ENCODE results near the gene PTCSC3. TPM values are rescaled to one million over a fixed set of nuclear protein-coding genes. Genes with fewer than 3 reads are reported as not detected.

PTCSC3 gene
- total and polyA plus RNA-seq, 10 of the 15 experiments (the other 5 are each of a cell fraction or from before 2014, with no cell fraction given), result not detected

DNA sequence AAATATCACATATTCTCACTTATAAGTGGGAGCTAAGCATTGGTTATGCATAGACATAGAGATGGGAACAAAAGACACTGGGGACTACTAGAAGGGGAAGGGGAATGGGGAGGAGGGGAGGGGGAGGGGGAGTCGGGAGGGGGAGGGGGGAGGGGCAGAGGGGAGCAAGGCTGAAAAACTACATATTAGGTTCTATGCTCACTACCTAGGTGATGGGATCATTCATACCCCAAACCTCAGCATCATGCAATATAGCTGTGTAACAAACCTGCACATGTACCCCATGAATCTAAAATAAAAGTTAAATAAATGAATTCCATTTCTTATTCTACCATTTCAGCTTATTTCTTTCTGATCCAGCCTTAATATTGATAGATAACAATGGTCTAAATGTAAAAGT is 21.9 kb upstream of the PTCSC3 start (continued):
- TF ChIP-seq, protein P1, sequence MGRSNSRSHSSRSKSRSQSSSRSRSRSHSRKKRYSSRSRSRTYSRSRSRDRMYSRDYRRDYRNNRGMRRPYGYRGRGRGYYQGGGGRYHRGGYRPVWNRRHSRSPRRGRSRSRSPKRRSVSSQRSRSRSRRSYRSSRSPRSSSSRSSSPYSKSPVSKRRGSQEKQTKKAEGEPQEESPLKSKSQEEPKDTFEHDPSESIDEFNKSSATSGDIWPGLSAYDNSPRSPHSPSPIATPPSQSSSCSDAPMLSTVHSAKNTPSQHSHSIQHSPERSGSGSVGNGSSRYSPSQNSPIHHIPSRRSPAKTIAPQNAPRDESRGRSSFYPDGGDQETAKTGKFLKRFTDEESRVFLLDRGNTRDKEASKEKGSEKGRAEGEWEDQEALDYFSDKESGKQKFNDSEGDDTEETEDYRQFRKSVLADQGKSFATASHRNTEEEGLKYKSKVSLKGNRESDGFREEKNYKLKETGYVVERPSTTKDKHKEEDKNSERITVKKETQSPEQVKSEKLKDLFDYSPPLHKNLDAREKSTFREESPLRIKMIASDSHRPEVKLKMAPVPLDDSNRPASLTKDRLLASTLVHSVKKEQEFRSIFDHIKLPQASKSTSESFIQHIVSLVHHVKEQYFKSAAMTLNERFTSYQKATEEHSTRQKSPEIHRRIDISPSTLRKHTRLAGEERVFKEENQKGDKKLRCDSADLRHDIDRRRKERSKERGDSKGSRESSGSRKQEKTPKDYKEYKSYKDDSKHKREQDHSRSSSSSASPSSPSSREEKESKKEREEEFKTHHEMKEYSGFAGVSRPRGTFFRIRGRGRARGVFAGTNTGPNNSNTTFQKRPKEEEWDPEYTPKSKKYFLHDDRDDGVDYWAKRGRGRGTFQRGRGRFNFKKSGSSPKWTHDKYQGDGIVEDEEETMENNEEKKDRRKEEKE (IDR thresholded peaks at IDR 0.05), result no peak
- TF ChIP-seq TCF12 (IDR thresholded peaks at IDR 0.05; ENCODE audit: low read depth, low read length) (no peak), ZNF622 (IDR thresholded peaks at IDR 0.05) (no peak), ETV6 (conservative IDR thresholded peaks at IDR 0.05 in 1 of 2, IDR thresholded peaks at IDR 0.05 in 1 of 2; ENCODE audit: borderline replicate concordance in 1 of 2, low read depth in 1 of 2) (no peak), RB1 (IDR thresholded peaks at IDR 0.05; ENCODE audit: borderline replicate concordance) (no peak), ZNF384 (IDR thresholded peaks at IDR 0.05; ENCODE audit: borderline replicate concordance, low read depth, low read length) (no peak), POLR2AphosphoS2 (IDR thresholded peaks at IDR 0.05; ENCODE audit: low read depth, low read length) (no peak)

DNA sequence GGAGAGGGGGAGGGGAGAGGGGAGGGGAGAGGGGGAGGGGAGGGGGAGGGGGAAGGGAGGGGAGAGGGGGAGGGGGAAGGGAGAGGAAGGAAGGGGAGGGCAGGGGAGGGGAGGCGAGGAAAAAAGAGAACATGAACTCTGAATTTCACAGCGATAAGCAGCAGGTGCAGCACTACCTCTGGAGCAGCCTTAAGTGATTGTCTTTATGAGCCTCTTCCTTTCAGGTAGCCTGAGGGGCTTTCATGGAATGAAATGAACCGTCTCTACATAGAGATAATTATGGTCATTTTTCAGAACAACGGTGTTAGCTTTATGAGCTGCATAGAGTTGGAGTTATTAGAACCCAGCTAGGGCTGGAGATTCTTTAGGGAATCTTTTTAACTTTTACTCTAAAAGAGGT is 18.1 kb upstream of the PTCSC3 start:
- WGBS (ENCODE audit: insufficient coverage, insufficient replicate concordance, low lambda C conversion rate, missing lambda C conversion rate), result 58% methylated on average over 4 of the region's 4 CpGs
- Histone ChIP-seq H3K9ac (ENCODE audit: control insufficient read depth, insufficient read depth, low read length) (no peak overlapping the region), H3K9me3 (replicated peaks; ENCODE audit: control insufficient read depth, insufficient read depth, low read length) (no peaks in the 10 kb centered on the region), H3K27ac (ENCODE audit: control insufficient read depth, insufficient read depth) (no peak overlapping the region), H3K79me2 (ENCODE audit: control insufficient read depth, insufficient read depth, low read length) (no peaks in the 10 kb centered on the region), H4K20me1 (ENCODE audit: control insufficient read depth, insufficient read depth) (no peaks in the 10 kb centered on the region), H3K36me3 (ENCODE audit: control insufficient read depth in 2 of 2, insufficient read depth in 2 of 2, low read length in 1 of 2) (no peaks in the 10 kb centered on the region), H3K4me2 (ENCODE audit: control insufficient read depth, insufficient read depth) (no peak overlapping the region), H3K27me3 (replicated peaks in 1 of 2; ENCODE audit: control insufficient read depth in 2 of 2, insufficient read depth in 2 of 2, low read length in 1 of 2) (no peaks in the 10 kb centered on the region), H2AFZ (ENCODE audit: control insufficient read depth, low read depth, low read length) (no peak overlapping the region), H3K4me1 (ENCODE audit: control insufficient read depth, insufficient read depth, low read length) (no peaks in the 10 kb centered on the region), H3K4me3 (no peak overlapping the region)
- TF ChIP-seq EZH2 (IDR thresholded peaks at IDR 0.05; ENCODE audit: borderline replicate concordance, control insufficient read depth, low read depth, low read length) (no peak), ZNF274 (IDR thresholded peaks at IDR 0.05; ENCODE audit: insufficient read depth, insufficient read length) (no peak)
- no TSS peak for BruUV-seq (replicated peaks)
- ChIA-PET RAD21 (ENCODE audit: unreplicated experiment) (no interaction called here), CTCF (no interaction called here), POLR2A (no interaction called here), SMC1A (ENCODE audit: uncharacterized antibody, unreplicated experiment) (no interaction called here)
- intact Hi-C loops (cut with micrococcal nuclease; ENCODE audit: unreplicated experiment) (no loop called here), in situ Hi-C loops (cut with MboI) (no loop called here)
- DNase-seq (ENCODE audit: low read depth, low spot score) (no peak), FAIRE-seq (no peak), ATAC-seq (no peak)
